HFF-Myc (cell line): ENCODE results near the gene EXOC3L2.

Experiments used
- DNase-seq: peaks from one replicate; pipeline ENCODE4 v3.0.0-alpha.2; 2011; ENCODE audit warnings: low read depth; ENCODE audit errors: extremely low read depth
- H3K4me3 ChIP-seq: replicated peaks from 2 replicates; pipeline ENCODE4 v1.5.1; 2011; ENCODE audit warnings: low read depth, mild to moderate bottlenecking, control low read depth, low read length
- CTCF ChIP-seq: IDR thresholded peaks from 2 replicates; pipeline ENCODE4 v1.5.1; 2012; ENCODE audit warnings: mild to moderate bottlenecking, low read depth, low read length, control low read depth; ENCODE audit errors: missing control alignments

Gene EXOC3L2

GRCh38 chr19:45262570-45262969 is 17.4 kb upstream of the EXOC3L2 start:
- no peak for DNase-seq
- H3K4me3 ChIP-seq: no peak overlapping the region
- no peak for TF ChIP-seq CTCF

GRCh38 chr19:45258862-45259261 is 13.7 kb upstream of the EXOC3L2 start:
- no peak for TF ChIP-seq CTCF
- DNase-seq: no peak
- no peak overlapping the region for H3K4me3 ChIP-seq

- TF ChIP-seq CTCF: no peak
- no peak overlapping the region for H3K4me3 ChIP-seq
- no peak for DNase-seq
Observed at GRCh38 chr19:45256836-45257235, 11.6 kb upstream of the EXOC3L2 start.

GRCh38 chr19:45255611-45256157 is 10.5 kb upstream of the EXOC3L2 start:
- no peak overlapping the region for H3K4me3 ChIP-seq
- TF ChIP-seq CTCF: no peak
- DNase-seq: no peak

GRCh38 chr19:45254044-45254531 is 8.9 kb upstream of the EXOC3L2 start:
- H3K4me3 ChIP-seq: no peak overlapping the region
- no peak for DNase-seq
- peak; percentile 35 for TF ChIP-seq CTCF

GRCh38 chr19:45253396-45254027 is 8.3 kb upstream of the EXOC3L2 start:
- no peak for DNase-seq
- no peak for TF ChIP-seq CTCF
- no peak overlapping the region for H3K4me3 ChIP-seq
